K562 (cell line): ENCODE results near the gene AHCYL2. TPM values are rescaled to one million over a fixed set of nuclear protein-coding genes. Genes with fewer than 3 reads are reported as not detected.

Experiments
- ATAC-seq: fragments of 200-7000 bp; cut with Tn5 transposase; 3 replicates; pipeline ENCODE4 v1.9.1; 2020; ENCODE audit warnings: moderate library complexity
- BruUV-seq: library from RNA; stranded (reverse); fragments of 400-500 nt; replicated peaks from 2 replicates; lab custom pipeline; 2021; lab: Mats Ljungman, UMichigan
- CTCF ChIA-PET: fragments of 300-600 bp; formaldehyde crosslinking; extraction: SDS; loops from one replicate; lab custom pipeline; 2021; ENCODE audit warnings: low intra/inter-chr PET ratio; lab: Yijun Ruan, JAX
- POLR2A ChIA-PET: fragments of 300-600, 350-650 bp; sonication (Branson Sonifier 250); formaldehyde crosslinking; extraction: SDS; loops from one replicate; lab custom pipeline; 2021; ENCODE audit warnings: antibody characterized with exemption, inconsistent platforms; lab: Yijun Ruan, JAX
- DNase-seq, 4 experiments: peaks; one replicate each; pipeline versions ENCODE4 v3.0.0 to v3.0.0-alpha.2; 2011 to 2018; ENCODE audit warnings: low spot score in 3 of 4, mixed read lengths in 3 of 4; ENCODE audit errors: extremely low read depth in 1 of 4
- FAIRE-seq: peaks from 2 replicates; lab custom pipeline; 2011; peaks lifted over from hg19 to GRCh38; lab: Jason Lieb, UNC
- H2AFZ ChIP-seq: 2 replicates; pipeline ENCODE4 v1.6.0; 2011; ENCODE audit warnings: low read depth, low read length, control low read depth, inconsistent platforms
- H3K27ac ChIP-seq: fragments of 200-600 bp; 3 replicates; pipeline ENCODE4 v1.8.0; 2011; ENCODE audit warnings: low read depth, mild to moderate bottlenecking, control low read depth, inconsistent platforms, low read length, moderate library complexity, mixed read lengths; ENCODE audit errors: extremely low read depth
- H3K27me3 ChIP-seq, 2 experiments: fragments of 300-600 bp in 1 of 2; 2 replicates in 1 of 2; 3 replicates in 1 of 2; pipeline versions ENCODE4 v1.6.0 to v1.8.0; 2011; ENCODE audit warnings: inconsistent platforms in 2 of 2, low read length in 2 of 2, mild to moderate bottlenecking in 1 of 2, mixed read lengths in 1 of 2, moderate library complexity in 1 of 2; ENCODE audit not compliant: control insufficient read depth in 2 of 2, insufficient read depth in 2 of 2
- H3K36me3 ChIP-seq: fragments of 300-600 bp; 3 replicates; pipeline ENCODE4 v1.8.0; 2011; ENCODE audit warnings: mild to moderate bottlenecking, low read length, inconsistent platforms; ENCODE audit not compliant: control insufficient read depth, insufficient read depth
- H3K4me1 ChIP-seq, 2 experiments: fragments of 200-600 bp in 1 of 2; replicated peaks in 1 of 2; 2 replicates in 1 of 2; 3 replicates in 1 of 2; pipeline versions ENCODE4 v1.5.1 to v1.8.0; 2011; ENCODE audit warnings: inconsistent platforms in 2 of 2, low read length in 2 of 2, mild to moderate bottlenecking in 1 of 2, mixed read lengths in 1 of 2, moderate library complexity in 1 of 2; ENCODE audit not compliant: control insufficient read depth in 2 of 2, insufficient read depth in 2 of 2
- H3K4me2 ChIP-seq: 2 replicates; pipeline ENCODE4 v1.6.1; 2011; ENCODE audit warnings: low read length, control low read depth, inconsistent platforms, mixed read lengths; ENCODE audit not compliant: insufficient read depth
- H3K4me3 ChIP-seq: fragments of 200-600 bp; sonication (generic), shearing (Covaris generic); 2 replicates; pipeline ENCODE4 v1.5.1; 2016; ENCODE audit warnings: control low read depth, inconsistent platforms
- H3K79me2 ChIP-seq: fragments of 200-600 bp; 3 replicates; pipeline ENCODE4 v1.8.0; 2011; ENCODE audit warnings: low read length, inconsistent platforms; ENCODE audit not compliant: control insufficient read depth, insufficient read depth
- H3K9ac ChIP-seq, 2 experiments: 2 replicates each; pipeline versions ENCODE4 v1.6.0 to v1.6.1; 2011; ENCODE audit warnings: low read depth in 2 of 2, low read length in 2 of 2, control low read depth in 1 of 2, inconsistent platforms in 1 of 2, mild to moderate bottlenecking in 1 of 2, mixed read lengths in 1 of 2; ENCODE audit not compliant: insufficient read depth in 1 of 2
- H3K9me1 ChIP-seq: one replicate; pipeline ENCODE4 v1.6.0; 2011; ENCODE audit warnings: inconsistent platforms, mild to moderate bottlenecking, low read length, moderate library complexity; ENCODE audit not compliant: control insufficient read depth, insufficient read depth
- H3K9me3 ChIP-seq: replicated peaks from 2 replicates; pipeline ENCODE4 v1.5.1; 2011; ENCODE audit warnings: low read depth, low read length, inconsistent platforms; ENCODE audit not compliant: control insufficient read depth, insufficient read depth
- H4K20me1 ChIP-seq: replicated peaks from 2 replicates; pipeline ENCODE4 v1.6.1; 2011; ENCODE audit warnings: low read length, inconsistent platforms, mixed read lengths; ENCODE audit not compliant: control insufficient read depth, insufficient read depth
- ATF7 ChIP-seq: fragments of 450-650 bp; IDR thresholded peaks from 2 replicates; pipeline ENCODE4 v1.7.1; 2014; ENCODE audit warnings: mild to moderate bottlenecking, moderate library complexity
- DIDO1 ChIP-seq: fragments of 450-650 bp; IDR thresholded peaks from 2 replicates; pipeline ENCODE4 v1.6.1; 2016; ENCODE audit warnings: low read depth, missing biosample characterization, missing genetic modification characterization
- DNMT1 ChIP-seq: fragments of 450-650 bp; IDR thresholded peaks from 2 replicates; pipeline ENCODE4 v1.6.1; 2016; ENCODE audit warnings: antibody characterized with exemption, mild to moderate bottlenecking
- JUN ChIP-seq, 2 experiments: sonication (generic) in 1 of 2; formaldehyde crosslinking in 1 of 2; IDR thresholded peaks; 2 replicates each; pipeline versions ENCODE4 v1.6.1 to v1.8.0; 2012 to 2022; ENCODE audit warnings: borderline replicate concordance in 2 of 2, mild to moderate bottlenecking in 2 of 2, improper control_type of control experiment in 1 of 2, low read depth in 1 of 2, low read length in 1 of 2, missing genetic modification reagents in 1 of 2
- JUNB ChIP-seq: fragments of 450-650 bp; formaldehyde crosslinking; conservative IDR thresholded peaks from 2 replicates; pipeline ENCODE4 v1.4.0; 2020; ENCODE audit warnings: mild to moderate bottlenecking
- JUND ChIP-seq, 2 experiments: IDR thresholded peaks; 2 replicates in 1 of 2; 3 replicates in 1 of 2; pipeline ENCODE4 v1.6.1; 2011; ENCODE audit warnings: borderline replicate concordance in 2 of 2, low read depth in 2 of 2, low read length in 2 of 2, improper control_type of control experiment in 1 of 2, missing biosample characterization in 1 of 2, missing genetic modification characterization in 1 of 2, missing genetic modification reagents in 1 of 2
- KHSRP ChIP-seq: fragments of 450-650 bp; IDR thresholded peaks from 2 replicates; pipeline ENCODE4 v1.6.1; 2017
- MCM3 ChIP-seq: fragments of 450-650 bp; IDR thresholded peaks from 2 replicates; pipeline ENCODE4 v1.6.1; 2016
- SPI1 ChIP-seq: IDR thresholded peaks from 2 replicates; pipeline ENCODE4 v1.6.1; 2011; ENCODE audit warnings: low read depth, low read length, control low read depth, borderline replicate concordance
- TOE1 ChIP-seq, 2 experiments: fragments of 450-650 bp in 1 of 2; sonication (generic) in 1 of 2; formaldehyde crosslinking in 1 of 2; IDR thresholded peaks; 2 replicates each; pipeline versions ENCODE4 v1.7.1 to v1.8.0; 2016 to 2022; ENCODE audit warnings: borderline replicate concordance in 2 of 2, mild to moderate bottlenecking in 2 of 2, antibody characterized with exemption in 1 of 2, inconsistent platforms in 1 of 2, low read depth in 1 of 2, missing genetic modification reagents in 1 of 2, moderate library complexity in 1 of 2
- WGBS: fragments of 100-300 bp; shearing (Covaris generic); methylation state at CpG from one replicate; pipeline ENCODE4 v1.1.6; 2016; ENCODE audit warnings: low coverage, mixed read lengths; ENCODE audit not compliant: insufficient coverage; ENCODE audit errors: missing lambda C conversion rate; 5-methylcytosine and 5-hydroxymethylcytosine counted together
- in situ Hi-C: fragments of 300-500 bp; cut with MboI; formaldehyde crosslinking; loops from 4 replicates; pipeline ENCODE4 v1.15.0; 2018; ENCODE audit warnings: inconsistent platforms, mixed read lengths
- intact Hi-C: fragments of 100-400 bp; cut with micrococcal nuclease; formaldehyde crosslinking; loops from 2 replicates; pipeline ENCODE4 v1.14.2; 2022
- polyA plus RNA-seq, 8 experiments: library from polyadenylated mRNA; depleted of rRNA in 4 of 8; stranded (reverse) in 5 of 8; unstranded in 3 of 8; fragments of >200 nt; fragmentation: Nextera tagmentation in 2 of 8; fragmentation: Illumina TruSeq in 1 of 8; extraction: Ambion mirVana in 2 of 8; extraction: Trizol in 1 of 8; gene quantifications; 2 replicates each; pipeline versions ENCODE4 v1.2.1 to v1.2.3, GENCODE V29; 2011 to 2014; ENCODE audit warnings: inconsistent platforms in 1 of 8, missing spikeins in 1 of 8
- total RNA-seq, 7 experiments: library from RNA; depleted of rRNA in 6 of 7; stranded (reverse); fragments of >200 nt in 6 of 7; fragmentation: Illumina TruSeq in 2 of 7; extraction: Trizol in 2 of 7; gene quantifications; 2 replicates each; pipeline versions ENCODE4 v1.2.1 to v1.2.3, GENCODE V29; 2011 to 2021; ENCODE audit warnings: low replicate concordance in 1 of 7
- TF ChIP-seq, protein P1 (sequence below): IDR thresholded peaks from 3 replicates; pipeline ENCODE4 v1.6.1; 2011; ENCODE audit warnings: borderline replicate concordance, mild to moderate bottlenecking, moderate library complexity; ENCODE audit not compliant: insufficient read length; ENCODE audit errors: extremely low read depth
- TF ChIP-seq, protein P2 (sequence below), 2 experiments: fragments of 250-450 bp in 1 of 2; fragments of 450-650 bp in 1 of 2; sonication (Bioruptor Pico) in 1 of 2; IDR thresholded peaks; 2 replicates each; pipeline versions ENCODE4 v1.6.1 to v1.8.0; 2016 to 2021; ENCODE audit warnings: mild to moderate bottlenecking in 2 of 2, moderate library complexity in 2 of 2, missing compliant biosample characterization in 1 of 2, missing genetic modification characterization in 1 of 2
- TF ChIP-seq, protein P3 (sequence below): fragments of 450-650 bp; IDR thresholded peaks from 2 replicates; pipeline ENCODE4 v1.6.1; 2016; ENCODE audit warnings: mild to moderate bottlenecking

The AHCYL2 gene
- total and polyA plus RNA-seq, 9 of the 15 experiments (the other 6 are each of a cell fraction or from before 2014, with no cell fraction given) = 0.93 to 10.5 (median 5.2) TPM

DNA sequence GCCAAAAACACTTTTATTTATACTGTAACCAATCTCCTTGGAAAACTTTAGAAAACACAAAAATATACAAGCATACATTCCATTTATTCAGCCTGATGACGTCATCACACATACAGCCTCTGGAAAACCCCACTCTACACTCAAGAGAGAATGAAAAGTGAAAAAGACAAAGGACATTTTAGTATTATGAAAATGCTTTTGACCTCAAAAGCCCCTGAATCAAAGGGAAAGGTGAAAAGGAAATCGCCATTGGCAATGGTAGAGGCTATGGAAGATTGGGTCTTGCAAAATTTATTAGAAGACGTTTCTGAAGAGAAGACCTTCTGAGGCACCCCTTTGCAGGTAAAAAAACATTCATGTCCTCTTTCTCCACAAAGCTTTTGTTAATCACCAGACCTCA lies 126.5 kb downstream of the AHCYL2 start:
- intact Hi-C loops (no loop called here), in situ Hi-C loops (loop anchor here (25.0 kb wide), 2 partner anchors 286 to 661 kb away; no protein-coding TSS in a partner anchor)
- no peaks in the 10 kb centered on the region for H3K9me1 ChIP-seq
- no peaks in the 10 kb centered on the region for H3K36me3 ChIP-seq
- no peak overlapping the region for H3K4me3 ChIP-seq
- H3K27ac ChIP-seq = no peak overlapping the region
- H3K9ac ChIP-seq = no peak overlapping the region
- H3K27me3 ChIP-seq = no peaks in the 10 kb centered on the region
- no peaks in the 10 kb centered on the region for H4K20me1 ChIP-seq
- no peak overlapping the region for H3K4me2 ChIP-seq
- CTCF ChIA-PET = no interaction called here
- DNase-seq (no peak), ATAC-seq (no peak), FAIRE-seq (no peak)
- WGBS = 16% methylated on average over 3 of the region's 3 CpGs
- no peaks in the 10 kb centered on the region for H3K79me2 ChIP-seq
- H3K4me1 ChIP-seq = no peaks in the 10 kb centered on the region
- no TSS peak for BruUV-seq
- POLR2A ChIA-PET = no interaction called here
- H2AFZ ChIP-seq = no peak overlapping the region
- no peaks in the 10 kb centered on the region for H3K9me3 ChIP-seq
- no peak for TF ChIP-seq DIDO1
- TF ChIP-seq, protein P1, sequence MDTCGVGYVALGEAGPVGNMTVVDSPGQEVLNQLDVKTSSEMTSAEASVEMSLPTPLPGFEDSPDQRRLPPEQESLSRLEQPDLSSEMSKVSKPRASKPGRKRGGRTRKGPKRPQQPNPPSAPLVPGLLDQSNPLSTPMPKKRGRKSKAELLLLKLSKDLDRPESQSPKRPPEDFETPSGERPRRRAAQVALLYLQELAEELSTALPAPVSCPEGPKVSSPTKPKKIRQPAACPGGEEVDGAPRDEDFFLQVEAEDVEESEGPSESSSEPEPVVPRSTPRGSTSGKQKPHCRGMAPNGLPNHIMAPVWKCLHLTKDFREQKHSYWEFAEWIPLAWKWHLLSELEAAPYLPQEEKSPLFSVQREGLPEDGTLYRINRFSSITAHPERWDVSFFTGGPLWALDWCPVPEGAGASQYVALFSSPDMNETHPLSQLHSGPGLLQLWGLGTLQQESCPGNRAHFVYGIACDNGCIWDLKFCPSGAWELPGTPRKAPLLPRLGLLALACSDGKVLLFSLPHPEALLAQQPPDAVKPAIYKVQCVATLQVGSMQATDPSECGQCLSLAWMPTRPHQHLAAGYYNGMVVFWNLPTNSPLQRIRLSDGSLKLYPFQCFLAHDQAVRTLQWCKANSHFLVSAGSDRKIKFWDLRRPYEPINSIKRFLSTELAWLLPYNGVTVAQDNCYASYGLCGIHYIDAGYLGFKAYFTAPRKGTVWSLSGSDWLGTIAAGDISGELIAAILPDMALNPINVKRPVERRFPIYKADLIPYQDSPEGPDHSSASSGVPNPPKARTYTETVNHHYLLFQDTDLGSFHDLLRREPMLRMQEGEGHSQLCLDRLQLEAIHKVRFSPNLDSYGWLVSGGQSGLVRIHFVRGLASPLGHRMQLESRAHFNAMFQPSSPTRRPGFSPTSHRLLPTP = no peak
- TF ChIP-seq, protein P2, sequence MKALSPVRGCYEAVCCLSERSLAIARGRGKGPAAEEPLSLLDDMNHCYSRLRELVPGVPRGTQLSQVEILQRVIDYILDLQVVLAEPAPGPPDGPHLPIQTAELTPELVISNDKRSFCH (CRISPR knock-in tag; IDR thresholded peaks at IDR 0.05) = no peak
- TF ChIP-seq, protein P2 (tag; IDR thresholded peaks at IDR 0.05) = no peak
- TF ChIP-seq MCM3 = no peak
- TF ChIP-seq TOE1 (IDR thresholded peaks at IDR 0.05; ENCODE audit: borderline replicate concordance) = no peak
- TF ChIP-seq TOE1 (CRISPR knock-in tag; IDR thresholded peaks at IDR 0.05; ENCODE audit: borderline replicate concordance, low read depth) = no peak
- no peak for TF ChIP-seq DNMT1
- peak; percentile 83 for TF ChIP-seq JUN (IDR thresholded peaks at IDR 0.05; ENCODE audit: borderline replicate concordance, low read depth, low read length)
- no peak for TF ChIP-seq JUN (CRISPR knock-in tag; IDR thresholded peaks at IDR 0.05; ENCODE audit: borderline replicate concordance)
- peak; percentile 65; the same call in 1 of the 2 replicates for TF ChIP-seq KHSRP
- TF ChIP-seq, protein P3, sequence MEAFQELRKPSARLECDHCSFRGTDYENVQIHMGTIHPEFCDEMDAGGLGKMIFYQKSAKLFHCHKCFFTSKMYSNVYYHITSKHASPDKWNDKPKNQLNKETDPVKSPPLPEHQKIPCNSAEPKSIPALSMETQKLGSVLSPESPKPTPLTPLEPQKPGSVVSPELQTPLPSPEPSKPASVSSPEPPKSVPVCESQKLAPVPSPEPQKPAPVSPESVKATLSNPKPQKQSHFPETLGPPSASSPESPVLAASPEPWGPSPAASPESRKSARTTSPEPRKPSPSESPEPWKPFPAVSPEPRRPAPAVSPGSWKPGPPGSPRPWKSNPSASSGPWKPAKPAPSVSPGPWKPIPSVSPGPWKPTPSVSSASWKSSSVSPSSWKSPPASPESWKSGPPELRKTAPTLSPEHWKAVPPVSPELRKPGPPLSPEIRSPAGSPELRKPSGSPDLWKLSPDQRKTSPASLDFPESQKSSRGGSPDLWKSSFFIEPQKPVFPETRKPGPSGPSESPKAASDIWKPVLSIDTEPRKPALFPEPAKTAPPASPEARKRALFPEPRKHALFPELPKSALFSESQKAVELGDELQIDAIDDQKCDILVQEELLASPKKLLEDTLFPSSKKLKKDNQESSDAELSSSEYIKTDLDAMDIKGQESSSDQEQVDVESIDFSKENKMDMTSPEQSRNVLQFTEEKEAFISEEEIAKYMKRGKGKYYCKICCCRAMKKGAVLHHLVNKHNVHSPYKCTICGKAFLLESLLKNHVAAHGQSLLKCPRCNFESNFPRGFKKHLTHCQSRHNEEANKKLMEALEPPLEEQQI = no peak
- peak; percentile 96 for TF ChIP-seq ATF7
- peak; percentile 88 for TF ChIP-seq JUND (IDR thresholded peaks at IDR 0.05; ENCODE audit: borderline replicate concordance, low read depth, low read length)
- peak; percentile 94; the same call in 2 of the 3 replicates for TF ChIP-seq JUND (tag; IDR thresholded peaks at IDR 0.05; ENCODE audit: borderline replicate concordance, low read depth, low read length)
- TF ChIP-seq JUNB (CRISPR knock-in tag) = peak; percentile 81
- no peak for TF ChIP-seq SPI1
